CD4-positive, alpha-beta T cell treated with Interleukin-4 for 1 hour (primary cell): Measurements from ENCODE around the gene XPO5.
"Not testable (repeated sequence)": the region's sequence is repeated elsewhere in the genome, so short reads cannot be mapped to it uniquely, and the experiment has no call there.

ENCODE experiments used
- DNase-seq, 2 donors: peaks; one replicate each; pipeline ENCODE4 v3.0.0-alpha.2; 2020 to 2022

Gene XPO5

GRCh38 chr6:43516367-43516696 is 59.5 kb downstream of the XPO5 start:
- no peak for DNase-seq

GRCh38 chr6:43515808-43516207 is 60.0 kb downstream of the XPO5 start:
- no peak for DNase-seq

GRCh38 chr6:43511824-43512415 is 63.9 kb downstream of the XPO5 start:
- no peak for DNase-seq

- no peak for DNase-seq
Observed at GRCh38 chr6:43510827-43511163, 65.0 kb downstream of the XPO5 start.

GRCh38 chr6:43509984-43510826 is 65.6 kb downstream of the XPO5 start, which contains the start of gene LRRC73:
Gene LRRC73, minus strand, starts transcription at chr6:43510346. Its CDS starts 561 bp downstream, at chr6:43509785.
- peak; percentile 80 to 81 for DNase-seq

GRCh38 chr6:43509142-43509983 is 66.5 kb downstream of the XPO5 start:
- DNase-seq = no peak

- no peak for DNase-seq
Observed at GRCh38 chr6:43508481-43509141, 67.2 kb downstream of the XPO5 start.

- peak; percentile 83 to 86 for DNase-seq
Observed at GRCh38 chr6:43506667-43507471, 69.0 kb downstream of the XPO5 start.

- DNase-seq = peak in 1 of 2 donors; percentile 9
Observed at GRCh38 chr6:43506171-43506570, 69.7 kb downstream of the XPO5 start.

GRCh38 chr6:43505718-43506117 is 70.1 kb downstream of the XPO5 start:
- DNase-seq = no peak

GRCh38 chr6:43504756-43505593 is 70.9 kb downstream of the XPO5 start:
- no peak for DNase-seq

- DNase-seq = no peak
Observed at GRCh38 chr6:43503443-43503842, 72.4 kb downstream of the XPO5 start.

GRCh38 chr6:43502666-43503065 is 73.2 kb downstream of the XPO5 start:
- no peak for DNase-seq

GRCh38 chr6:43500921-43501320 is 74.9 kb downstream of the XPO5 start:
- DNase-seq = no peak

GRCh38 chr6:43499028-43499815 is 76.6 kb downstream of the XPO5 start:
- DNase-seq = no peak

GRCh38 chr6:43498291-43498690 is 77.5 kb downstream of the XPO5 start:
- not testable (repeated sequence) for DNase-seq

- DNase-seq = no peak
Observed at GRCh38 chr6:43497689-43498088, 78.1 kb downstream of the XPO5 start.

GRCh38 chr6:43497129-43497396 is 78.8 kb downstream of the XPO5 start:
- no peak for DNase-seq

- peak in 1 of 2 donors; percentile 31 for DNase-seq
Observed at GRCh38 chr6:43496370-43497128, 79.3 kb downstream of the XPO5 start.

GRCh38 chr6:43495409-43495941 is 80.4 kb downstream of the XPO5 start:
- peak in 1 of 2 donors; percentile 47 for DNase-seq
